Right forelimb (tissue), 1 donor: Measurements from ENCODE around the gene EXD2.
"Not testable (repeated sequence)": the region's sequence is repeated elsewhere in the genome, so short reads cannot be mapped to it uniquely, and the experiment has no call there.

Experiments used
- DNase-seq: peaks from one replicate; pipeline ENCODE4 v3.0.0-alpha.2; 2018

The EXD2 gene

GRCh38 chr14:69191340-69192111 is at the start of gene EXD2:
TSS of gene EXD2 (plus strand) at chr14:69191498. CDS start at chr14:69209471, 17,973 bp downstream.
- peak; percentile 87 for DNase-seq

DNA sequence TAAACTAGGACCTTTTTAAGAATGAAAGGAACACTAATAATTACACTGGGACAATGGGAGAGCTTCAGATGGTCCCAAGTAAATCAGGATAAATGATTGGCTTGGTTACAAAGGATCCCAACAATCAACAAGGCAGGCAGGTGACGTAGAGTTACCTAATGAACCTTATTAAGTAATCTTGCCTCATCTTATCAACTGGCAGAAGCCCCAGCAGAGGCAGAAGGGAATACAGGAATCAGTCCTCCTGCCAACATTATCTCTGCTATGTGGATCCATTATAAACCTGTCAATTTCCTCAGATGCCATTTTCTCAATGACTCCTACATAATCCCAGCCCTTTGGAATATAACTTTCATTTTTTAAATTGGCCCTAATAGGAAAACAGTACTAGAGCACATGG is 49.7 kb upstream of the EXD2 start:
- DNase-seq, result no peak

DNA sequence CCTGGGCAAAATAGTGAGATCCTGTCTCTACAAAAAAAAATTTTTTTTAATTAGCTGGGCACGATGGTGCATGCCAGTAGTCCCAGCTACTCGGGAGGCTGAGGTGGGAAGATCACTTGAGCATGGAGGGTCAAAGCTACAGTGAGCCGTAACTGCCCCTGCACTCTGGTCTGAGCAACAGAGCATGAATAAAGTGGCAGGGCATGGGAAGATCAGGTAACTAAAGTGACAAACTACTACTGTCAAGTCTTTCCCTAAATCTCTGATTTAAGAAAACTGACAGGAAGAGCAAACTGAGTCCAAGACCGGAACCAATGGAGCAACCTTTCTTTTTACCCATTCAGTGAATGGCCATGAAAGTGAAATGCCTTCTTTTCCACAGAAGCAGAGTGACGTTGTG is 49.2 kb upstream of the EXD2 start:
- no peak for DNase-seq

DNA sequence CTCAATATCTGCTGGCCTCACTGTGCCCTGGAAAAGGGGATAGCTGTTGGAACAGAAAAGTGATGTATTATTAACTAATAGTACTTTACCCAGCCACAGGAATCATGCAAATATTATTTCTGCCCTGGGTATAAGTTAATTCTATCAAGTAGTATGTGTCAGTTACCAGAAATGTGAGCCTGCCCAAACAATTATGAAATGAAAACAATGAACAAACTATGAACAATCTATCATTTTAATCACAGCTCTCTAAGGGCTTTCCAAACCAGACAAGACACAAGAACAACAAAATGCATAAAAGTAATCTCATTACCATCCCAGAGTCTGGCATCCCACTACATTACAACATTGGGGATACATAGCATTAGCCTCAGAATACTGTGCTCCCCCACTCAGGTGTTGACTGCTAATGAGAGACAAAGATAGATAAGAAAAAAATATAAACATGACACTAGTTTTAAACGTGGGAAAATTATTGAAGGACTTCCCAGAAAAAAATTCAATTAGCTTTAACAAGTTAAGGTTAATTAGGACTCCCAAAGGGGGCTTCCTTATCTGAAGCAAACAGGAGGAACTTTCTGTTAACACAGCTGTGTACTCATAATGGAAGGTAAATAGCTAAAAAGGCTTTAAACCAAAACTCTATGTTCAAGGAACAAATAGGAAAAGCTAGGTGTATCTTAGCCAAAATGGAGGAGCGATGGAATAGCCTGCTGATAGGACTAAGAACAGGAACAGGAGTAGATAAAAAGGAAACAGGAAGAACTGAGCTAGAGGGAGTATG is 41.6 kb upstream of the EXD2 start:
- no peak for DNase-seq

- peak; percentile 86 for DNase-seq
Observed at GRCh38 chr14:69151458-69152180, 39.7 kb upstream of the EXD2 start.

- peak; percentile 57 for DNase-seq
Observed at GRCh38 chr14:69152181-69152901, 39.0 kb upstream of the EXD2 start.

GRCh38 chr14:69152902-69153151 is 38.5 kb upstream of the EXD2 start, which contains the start of gene DCAF5:
TSS of gene DCAF5 (minus strand) at chr14:69153119. CDS start at chr14:69152978, 141 bp downstream.
- DNase-seq, result peak; percentile 91

DNA sequence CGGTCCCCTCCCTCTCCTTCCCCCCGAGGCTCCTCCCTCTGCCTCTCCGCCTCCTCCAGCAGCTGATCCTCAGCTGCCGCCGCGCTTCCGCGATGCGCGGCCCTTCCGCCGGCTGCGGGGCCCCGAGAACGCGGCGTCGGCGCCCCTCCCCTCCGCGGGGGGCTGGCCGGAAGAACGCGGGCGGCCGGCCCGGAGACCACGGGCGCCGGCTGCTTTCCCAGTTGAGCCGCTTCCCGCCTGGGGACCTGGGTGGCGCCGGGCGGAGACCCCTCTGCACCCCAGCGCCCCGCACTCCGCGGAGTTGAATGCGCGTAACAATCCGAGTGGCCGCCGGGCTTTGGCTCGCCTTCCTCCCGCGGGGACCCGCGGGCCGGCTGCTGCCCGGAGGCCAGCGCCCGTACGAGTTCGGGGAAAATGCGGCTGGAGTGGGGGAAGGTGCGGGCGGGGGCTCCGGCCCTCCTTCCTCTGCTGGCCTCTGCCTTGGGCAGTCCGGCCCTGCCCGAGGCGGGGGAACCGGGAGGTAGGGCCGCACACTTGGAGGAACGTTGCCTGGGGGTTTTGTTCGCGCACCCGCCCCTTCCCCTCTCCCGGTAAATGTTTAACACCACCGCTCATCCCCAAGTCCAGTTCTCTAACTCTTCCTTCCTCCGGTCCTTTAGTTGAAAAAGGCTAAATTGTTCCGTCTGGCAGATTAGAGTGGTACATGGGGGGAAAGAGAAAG is 38.0 kb upstream of the EXD2 start:
- DNase-seq, result no peak

DNA sequence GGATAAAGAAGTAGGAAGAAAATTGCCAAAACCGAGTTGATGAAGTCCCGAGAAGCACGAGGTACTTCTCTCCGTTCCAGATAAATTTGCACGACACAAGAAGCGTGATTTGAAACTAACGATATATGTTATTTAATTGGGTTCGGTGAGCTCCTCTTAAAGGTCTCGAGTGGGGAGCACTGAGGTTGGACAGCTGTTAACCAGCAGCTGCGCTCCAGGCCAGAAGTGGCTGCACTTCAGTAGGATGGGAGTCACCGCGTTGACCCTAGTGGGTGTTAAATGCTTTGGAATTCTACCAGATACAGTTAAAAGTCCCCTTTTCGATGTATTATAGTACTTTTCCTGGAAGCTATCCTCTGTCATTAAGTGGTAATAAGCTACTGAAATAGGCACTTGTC is 37.4 kb upstream of the EXD2 start:
- peak; percentile 47 for DNase-seq

- no peak for DNase-seq
Observed at GRCh38 chr14:69154779-69155178, 36.5 kb upstream of the EXD2 start.

DNA sequence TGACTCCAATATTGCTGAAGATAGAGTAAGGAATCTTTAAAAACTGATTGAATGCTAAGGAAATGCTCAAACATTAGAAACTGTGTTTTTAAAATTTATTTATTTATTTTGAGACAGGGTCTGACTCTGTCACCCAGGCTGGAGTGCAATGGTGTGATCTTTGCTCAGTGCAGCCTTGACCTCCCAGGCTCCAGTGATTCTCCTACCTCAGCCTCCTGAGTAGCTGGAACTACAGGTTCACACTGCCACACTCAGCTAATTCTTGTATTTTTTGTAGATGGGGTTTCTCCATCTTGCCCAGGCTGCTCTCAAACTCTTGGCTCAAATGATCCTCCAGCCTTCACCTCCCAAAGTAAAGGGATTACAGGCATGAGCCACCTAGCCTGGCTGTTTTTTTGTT is 35.1 kb upstream of the EXD2 start:
- no peak for DNase-seq

- no peak for DNase-seq
Observed at GRCh38 chr14:69161590-69161989, 29.7 kb upstream of the EXD2 start.

DNA sequence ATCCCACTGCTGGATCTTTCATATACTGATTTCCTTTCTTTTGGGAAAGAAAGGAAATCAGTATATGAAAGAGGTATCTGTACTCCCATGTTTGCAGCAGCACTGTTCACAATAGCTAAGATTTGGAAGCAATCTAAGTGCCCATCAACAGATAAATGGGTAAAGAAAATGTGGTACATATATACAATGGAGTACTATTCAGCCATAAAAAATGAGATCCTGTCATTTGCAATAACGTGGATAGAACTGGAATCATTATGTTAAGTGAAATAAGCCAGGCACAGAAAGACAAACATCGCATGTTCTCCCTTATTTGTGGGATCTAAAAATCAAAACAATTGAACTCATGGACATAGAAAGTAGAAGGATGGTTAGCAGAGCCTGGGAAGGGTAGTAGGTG is 25.5 kb upstream of the EXD2 start:
- DNase-seq, result not testable (repeated sequence)

GRCh38 chr14:69170839-69171238 is 20.5 kb upstream of the EXD2 start:
- no peak for DNase-seq

DNA sequence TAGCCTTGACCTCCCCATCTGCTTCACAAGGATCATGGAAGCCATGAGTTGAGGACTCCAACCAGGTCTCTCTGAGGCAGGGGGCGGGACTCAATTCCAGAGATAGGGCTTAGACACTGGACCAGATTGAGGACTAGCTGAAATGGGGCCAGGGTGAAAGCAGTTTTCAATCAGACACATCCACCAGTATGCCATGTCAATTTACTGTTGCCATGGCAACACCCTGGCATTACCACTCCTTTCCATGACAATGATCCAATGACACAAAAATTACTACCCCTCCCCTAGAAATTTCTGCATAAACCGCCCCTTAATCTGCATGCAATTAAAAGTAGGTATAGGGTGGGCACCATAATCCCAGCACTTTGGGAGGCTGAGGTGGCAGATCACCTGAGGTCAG is 19.7 kb upstream of the EXD2 start:
- DNase-seq, result no peak

- DNase-seq, result no peak
Observed at GRCh38 chr14:69175130-69175529, 16.2 kb upstream of the EXD2 start.

GRCh38 chr14:69181491-69181890 is 9.8 kb upstream of the EXD2 start:
- no peak for DNase-seq

DNA sequence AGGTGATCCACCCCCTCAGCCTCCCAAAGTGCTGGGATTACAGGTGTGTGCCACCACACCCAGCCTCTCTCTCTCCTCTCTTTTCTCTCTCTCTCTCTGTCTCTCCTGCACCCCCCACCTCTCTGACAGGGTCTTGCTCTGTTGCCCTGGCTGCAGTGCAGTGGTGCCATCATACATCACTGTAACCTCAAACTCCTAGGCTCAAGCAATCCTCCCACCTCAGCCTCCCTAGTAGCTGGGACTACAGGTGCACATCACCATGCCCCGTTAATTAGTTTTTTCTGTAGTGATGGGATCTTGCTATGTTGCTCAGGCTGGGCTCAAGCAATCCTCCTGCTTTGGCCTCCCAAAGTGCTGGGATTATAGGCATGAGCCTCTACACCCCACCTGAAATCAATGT is 8.7 kb upstream of the EXD2 start:
- not testable (repeated sequence) for DNase-seq

- no peak for DNase-seq
Observed at GRCh38 chr14:69183735-69184134, 7.6 kb upstream of the EXD2 start.

DNA sequence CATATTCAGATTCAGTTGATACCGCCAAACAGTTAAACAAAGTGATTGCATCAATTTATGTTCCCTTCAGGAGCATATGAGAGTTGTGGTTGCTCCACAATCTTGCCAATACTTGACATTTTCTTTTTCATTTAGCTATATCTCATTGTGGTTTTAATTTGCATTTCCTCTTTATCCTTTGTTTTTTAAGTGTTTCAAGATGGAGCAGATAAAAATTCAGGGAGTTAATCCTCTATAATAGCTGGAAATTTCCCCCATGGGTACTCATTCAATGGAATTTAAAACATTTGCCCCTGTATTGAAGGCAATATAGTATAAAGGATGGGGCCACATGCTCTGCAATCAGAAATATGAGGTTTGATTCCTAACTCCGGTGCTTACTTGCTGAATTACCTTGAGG is 1.1 kb upstream of the EXD2 start:
- DNase-seq, result no peak

DNA sequence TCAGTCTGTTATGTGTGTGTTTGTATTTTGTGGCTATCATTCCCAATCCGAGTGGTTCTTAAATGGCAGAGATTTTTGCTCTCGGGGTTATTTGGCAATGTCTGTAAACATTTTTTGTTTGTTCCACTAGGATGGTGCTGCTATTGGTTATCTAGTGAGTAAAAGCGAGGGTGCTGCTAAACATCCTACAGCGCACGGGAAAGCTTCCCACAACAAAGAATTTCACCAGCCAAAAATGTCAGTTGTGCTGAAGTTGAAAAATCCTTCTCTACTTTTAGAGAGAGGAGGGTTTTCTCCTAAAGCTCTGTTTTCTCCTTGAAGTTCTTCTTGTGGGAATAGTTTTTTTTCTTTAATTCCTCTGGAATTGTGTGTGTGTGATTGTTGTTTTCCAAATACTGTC is 2.4 kb downstream of the EXD2 start:
- no peak for DNase-seq

GRCh38 chr14:69199786-69200185 is 8.5 kb downstream of the EXD2 start:
- DNase-seq, result no peak
